Activated CD4-positive, alpha-beta memory T cell treated with anti-CD3 and anti-CD28 coated beads, Interleukin-2, amount 10 ng/mL, durations not matched to agents 7 days and 5 days (primary cell): ENCODE measurements around the gene FAM222B. TPM values are rescaled to one million over a fixed set of nuclear protein-coding genes. Genes with fewer than 3 reads are reported as not detected.

Experiments used
- CTCF ChIA-PET: fragments of 350-600 bp; sonication (Branson Sonifier 250); formaldehyde crosslinking; loops from one replicate; lab custom pipeline; 2021; ENCODE audit warnings: antibody characterized with exemption, inconsistent platforms; lab: Charles Lee
- POLR2A ChIA-PET: fragments of 350-600 bp; sonication (Branson Sonifier 250); formaldehyde crosslinking; loops from one replicate; lab custom pipeline; 2021; ENCODE audit warnings: antibody characterized with exemption; lab: Charles Lee
- DNase-seq: peaks from one replicate; pipeline ENCODE4 v3.0.0-alpha.2; 2020
- H3K27ac Mint-ChIP-seq: one replicate; pipeline ENCODE4 v1.8.0; 2021; ENCODE audit warnings: mild to moderate bottlenecking, mixed read lengths
- H3K27me3 Mint-ChIP-seq: one replicate; pipeline ENCODE4 v1.8.0; 2021; ENCODE audit warnings: mixed read lengths
- H3K36me3 Mint-ChIP-seq: one replicate; pipeline ENCODE4 v1.8.0; 2021; ENCODE audit warnings: low read depth, mixed read lengths
- H3K4me1 Mint-ChIP-seq: one replicate; pipeline ENCODE4 v1.8.0; 2021; ENCODE audit warnings: mixed read lengths
- H3K4me3 Mint-ChIP-seq: one replicate; pipeline ENCODE4 v1.8.0; 2021; ENCODE audit warnings: mild to moderate bottlenecking, mixed read lengths
- H3K9me3 Mint-ChIP-seq: one replicate; pipeline ENCODE4 v1.8.0; 2021; ENCODE audit warnings: mixed read lengths
- total RNA-seq, 2 experiments: library from RNA; stranded (reverse); gene quantifications; one replicate each; pipeline ENCODE4 v1.2.3, GENCODE V29; 2021

FAM222B gene
- total RNA-seq, 2 experiments from 2014 or later, result 15.5 to 17.1 TPM

DNA sequence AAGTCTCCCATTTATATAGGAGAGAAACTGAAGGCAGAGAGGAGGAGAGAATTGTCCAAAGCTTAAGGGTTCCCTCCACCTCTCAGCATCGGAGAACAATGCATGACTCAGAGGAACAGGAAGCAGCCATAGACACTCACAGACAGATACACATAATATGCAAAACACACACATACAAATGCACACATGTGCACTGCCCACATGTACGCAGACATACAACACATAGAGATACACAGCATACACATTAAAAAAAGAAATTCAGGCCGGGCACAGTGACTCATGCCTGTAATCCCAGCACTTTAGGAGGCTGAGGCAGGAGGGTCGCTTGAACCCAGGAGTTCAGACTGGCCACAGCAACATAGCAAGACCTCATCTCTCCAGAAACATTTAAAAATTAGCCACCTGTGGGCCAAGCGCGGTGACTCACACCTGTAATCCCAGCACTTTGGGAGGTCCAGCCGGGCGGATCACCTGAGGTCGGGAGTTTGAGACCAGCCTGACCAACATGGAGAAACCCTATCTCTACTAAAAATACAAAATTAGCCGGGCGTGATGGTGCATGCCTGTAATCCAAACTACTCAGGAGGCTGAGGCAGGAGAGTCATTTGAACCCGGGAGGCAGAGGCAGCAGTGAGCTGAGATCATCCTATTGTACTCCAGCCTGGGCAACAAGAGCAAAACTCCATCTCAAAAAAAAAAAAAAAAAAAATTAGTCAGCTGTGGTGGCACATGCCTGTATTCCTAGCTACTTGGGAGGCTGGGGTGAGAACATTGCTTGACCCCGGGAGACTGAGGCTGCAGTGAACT is 23.6 kb upstream of the FAM222B start:
- Mint-ChIP-seq H3K27me3 (no peaks in the 10 kb centered on the region), H3K9me3 (no peaks in the 10 kb centered on the region), H3K4me3 (no peak overlapping the region), H3K4me1 (peaks cover 13% of the 10 kb centered on the region), H3K27ac (peak overlapping the region; percentile 23), H3K36me3 (peaks cover 4% of the 10 kb centered on the region)
- ChIA-PET POLR2A (no interaction called here), CTCF (interaction anchor here (0.7 to 1.1 kb wide), 2 partner anchors 35 to 36 kb away, joined by 3 to 4 read pairs; partner anchors contain the start of gene DHRS13)
- DNase-seq, result no peak

DNA sequence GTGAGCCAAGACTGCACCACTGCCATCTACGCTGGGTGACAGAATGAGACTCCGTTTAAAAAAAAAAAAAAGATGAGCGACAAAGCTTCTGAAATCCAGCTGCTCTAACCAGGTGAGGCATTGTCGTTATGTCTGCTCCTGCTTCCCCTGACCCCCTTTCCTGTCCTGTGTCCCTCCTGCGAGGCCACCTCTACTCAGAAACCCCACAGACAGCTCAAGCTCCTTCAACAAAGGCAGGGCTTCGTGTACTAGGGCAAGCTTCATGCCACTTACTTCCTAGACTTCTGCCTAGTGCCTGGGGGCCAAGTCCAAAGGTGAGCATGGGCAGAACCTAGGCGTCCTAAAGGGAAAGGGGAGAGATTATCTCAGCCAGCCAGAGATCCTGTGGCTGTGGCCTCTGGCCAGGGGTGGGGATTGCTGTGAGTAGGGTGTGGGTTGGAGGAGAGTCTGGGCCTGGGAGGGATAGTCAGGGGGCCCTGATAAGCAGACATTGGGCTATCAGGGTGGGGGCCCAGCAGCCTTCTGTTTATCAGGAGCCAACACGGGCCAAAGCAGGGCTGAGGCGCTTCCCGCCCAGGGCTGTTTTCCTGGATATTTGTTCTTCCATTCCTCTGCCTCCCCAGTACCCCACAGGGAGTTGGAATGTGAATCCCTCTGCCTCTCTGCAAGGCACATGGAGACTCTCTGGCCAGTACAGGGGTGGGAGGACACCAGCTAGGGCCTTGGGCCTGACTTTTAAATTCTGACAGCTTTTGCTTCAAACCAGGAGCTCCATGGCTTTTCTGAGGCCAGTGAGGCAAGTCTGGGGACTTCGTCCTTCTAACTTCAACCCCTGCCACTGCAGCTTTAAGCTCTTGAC is 22.6 kb upstream of the FAM222B start:
- ChIA-PET CTCF (no interaction called here), POLR2A (interaction anchor here (1.2 kb wide), 1 partner anchor 11 kb away, joined by 3 read pairs; no protein-coding TSS in a partner anchor)
- H3K4me1 Mint-ChIP-seq, result peaks cover 9% of the 10 kb centered on the region

DNA sequence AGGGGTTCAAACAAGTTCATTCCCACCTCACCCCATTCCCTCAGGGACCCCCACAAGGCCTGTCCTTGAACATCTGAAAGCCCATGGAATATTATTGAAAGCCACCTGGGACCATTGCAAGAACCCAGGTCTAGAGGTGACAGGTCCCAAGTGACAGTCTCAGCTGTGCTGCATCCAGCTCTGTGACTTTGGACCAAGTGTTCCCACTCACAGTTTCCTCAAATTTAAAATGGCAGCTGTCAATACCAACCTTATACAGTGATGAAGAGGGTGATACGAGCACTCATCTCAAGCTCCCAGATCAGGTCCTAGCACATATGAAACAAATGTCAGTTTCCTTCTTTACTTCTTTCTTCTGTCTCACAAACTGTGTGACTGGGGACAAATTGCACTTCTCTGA is 21.4 kb upstream of the FAM222B start:
- ChIA-PET CTCF (no interaction called here), POLR2A (interaction anchor here (1.2 kb wide), 1 partner anchor 12 kb away, joined by 3 read pairs; no protein-coding TSS in a partner anchor)
- no peak overlapping the region for H3K27ac Mint-ChIP-seq
- no peaks in the 10 kb centered on the region for H3K27me3 Mint-ChIP-seq
- H3K4me3 Mint-ChIP-seq, result no peak overlapping the region
- H3K9me3 Mint-ChIP-seq, result no peaks in the 10 kb centered on the region
- H3K4me1 Mint-ChIP-seq, result peaks cover 9% of the 10 kb centered on the region
- no peak for DNase-seq
- H3K36me3 Mint-ChIP-seq, result peaks cover 13% of the 10 kb centered on the region

More for the DNA sequence above, 22.6 kb upstream of the FAM222B start:
- no peak overlapping the region for H3K27ac Mint-ChIP-seq
- no peaks in the 10 kb centered on the region for H3K9me3 Mint-ChIP-seq
- no peak for DNase-seq
- H3K27me3 Mint-ChIP-seq, result no peaks in the 10 kb centered on the region
- peaks cover 11% of the 10 kb centered on the region for H3K36me3 Mint-ChIP-seq
- H3K4me3 Mint-ChIP-seq, result no peak overlapping the region

- Mint-ChIP-seq H3K36me3 (peaks cover 26% of the 10 kb centered on the region), H3K27ac (no peak overlapping the region), H3K27me3 (no peaks in the 10 kb centered on the region), H3K4me3 (no peak overlapping the region), H3K4me1 (peaks cover 12% of the 10 kb centered on the region), H3K9me3 (no peaks in the 10 kb centered on the region)
- POLR2A ChIA-PET, result interaction anchor here (1.2 kb wide), 1 partner anchor 20 kb away, joined by 3 read pairs; no protein-coding TSS in a partner anchor
- CTCF ChIA-PET, result no interaction called here
- no peak for DNase-seq
Measured at GRCh38 chr17:28862561-28862960, 20.0 kb upstream of the FAM222B start.

DNA sequence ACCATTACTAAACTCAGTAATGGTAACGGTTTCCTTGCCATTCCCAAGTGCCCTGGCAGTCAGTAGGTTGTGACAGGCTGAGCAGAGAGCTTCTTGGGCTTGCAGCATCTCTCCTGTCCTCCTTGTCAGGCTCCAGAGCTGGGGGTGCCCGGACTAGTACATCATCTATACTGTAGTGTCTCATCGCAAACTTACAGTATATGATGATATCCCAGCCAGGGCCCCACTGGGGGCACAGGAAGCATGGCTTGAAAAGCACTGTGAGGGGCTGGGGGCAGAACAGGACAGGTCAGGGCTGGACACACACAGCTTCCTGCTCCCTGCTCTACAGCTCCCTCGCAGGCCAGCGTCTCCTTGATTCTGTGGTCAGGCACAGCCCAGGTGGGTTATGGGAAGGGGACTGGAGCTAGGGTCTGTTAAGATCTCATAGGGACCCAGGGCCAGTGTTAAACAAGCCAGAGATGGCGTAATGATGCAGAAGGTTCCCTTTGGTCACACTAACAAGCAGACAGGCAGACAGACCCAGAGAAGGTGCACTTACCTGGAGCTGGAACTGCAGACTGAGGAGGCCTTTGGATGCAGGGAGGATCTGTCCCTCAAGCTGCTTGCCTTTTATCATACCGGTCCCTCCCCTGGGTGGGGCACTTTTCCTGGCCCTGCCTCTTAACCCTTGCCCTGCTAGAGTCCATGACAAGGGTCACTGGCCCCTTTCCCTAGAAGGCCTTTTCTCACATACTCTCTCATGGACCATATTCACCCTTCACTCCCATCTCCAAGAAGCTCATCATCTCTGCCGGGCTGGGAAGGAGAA is 19.0 kb upstream of the FAM222B start:
- Mint-ChIP-seq H3K4me3 (no peak overlapping the region), H3K4me1 (peaks cover 14% of the 10 kb centered on the region), H3K27me3 (no peaks in the 10 kb centered on the region), H3K36me3 (peaks cover 31% of the 10 kb centered on the region), H3K27ac (no peak overlapping the region), H3K9me3 (no peaks in the 10 kb centered on the region)
- DNase-seq, result no peak
- CTCF ChIA-PET, result interaction anchor here (0.9 kb wide), 1 partner anchor 135 kb away, joined by 3 read pairs; no protein-coding TSS in a partner anchor
- POLR2A ChIA-PET, result interaction anchor here (1.1 to 1.2 kb wide), 2 partner anchors 19 to 21 kb away, joined by 3 read pairs; partner anchors contain the start of gene FAM222B

DNA sequence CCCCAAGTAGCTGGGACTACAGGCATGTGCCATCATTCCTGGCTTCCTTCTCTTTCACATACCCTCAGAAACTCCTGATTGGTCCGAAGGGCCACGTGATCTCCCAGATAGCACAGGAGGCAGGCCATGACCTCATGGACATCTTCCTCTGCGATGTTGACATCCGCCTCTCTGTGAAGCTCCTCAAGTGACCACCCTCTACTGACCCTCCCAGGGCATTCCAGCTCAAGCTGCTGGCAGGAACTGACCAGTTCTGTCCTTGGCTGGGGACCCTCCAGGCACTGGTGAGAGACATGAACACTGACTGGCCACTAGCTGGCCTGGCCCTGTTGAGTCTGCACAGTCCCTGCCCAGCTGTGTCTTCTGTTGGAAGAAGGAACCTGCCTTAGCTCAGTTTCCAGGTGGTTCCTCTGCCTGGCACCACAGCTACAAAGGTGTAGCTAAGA is 17.8 kb upstream of the FAM222B start:
- H3K9me3 Mint-ChIP-seq, result no peaks in the 10 kb centered on the region
- POLR2A ChIA-PET, result interaction anchor here (1.1 kb wide), 1 partner anchor 18 kb away, joined by 3 read pairs; the partner anchor contains the start of gene FAM222B
- H3K4me1 Mint-ChIP-seq, result peaks cover 14% of the 10 kb centered on the region
- no peak overlapping the region for H3K27ac Mint-ChIP-seq
- H3K27me3 Mint-ChIP-seq, result no peaks in the 10 kb centered on the region
- H3K36me3 Mint-ChIP-seq, result peaks cover 33% of the 10 kb centered on the region
- no peak for DNase-seq
- CTCF ChIA-PET, result interaction anchor here (0.9 kb wide), 1 partner anchor 133 kb away, joined by 3 read pairs; no protein-coding TSS in a partner anchor
- no peak overlapping the region for H3K4me3 Mint-ChIP-seq

GRCh38 chr17:28858801-28859355 is 16.3 kb upstream of the FAM222B start:
- no peaks in the 10 kb centered on the region for H3K27me3 Mint-ChIP-seq
- peaks cover 33% of the 10 kb centered on the region for H3K36me3 Mint-ChIP-seq
- no peak overlapping the region for H3K4me3 Mint-ChIP-seq
- no peak for DNase-seq
- POLR2A ChIA-PET, result interaction anchor here (0.9 to 1.7 kb wide), 5 partner anchors 13 to 58 kb away, joined by 3 to 6 read pairs (median 3); partner anchors contain the start of gene FAM222B
- CTCF ChIA-PET, result interaction anchor here (1.1 to 2.1 kb wide), 2 partner anchors 10 to 12 kb away, joined by 5 read pairs; no protein-coding TSS in a partner anchor
- peaks cover 26% of the 10 kb centered on the region for H3K4me1 Mint-ChIP-seq
- no peak overlapping the region for H3K27ac Mint-ChIP-seq
- no peaks in the 10 kb centered on the region for H3K9me3 Mint-ChIP-seq

DNA sequence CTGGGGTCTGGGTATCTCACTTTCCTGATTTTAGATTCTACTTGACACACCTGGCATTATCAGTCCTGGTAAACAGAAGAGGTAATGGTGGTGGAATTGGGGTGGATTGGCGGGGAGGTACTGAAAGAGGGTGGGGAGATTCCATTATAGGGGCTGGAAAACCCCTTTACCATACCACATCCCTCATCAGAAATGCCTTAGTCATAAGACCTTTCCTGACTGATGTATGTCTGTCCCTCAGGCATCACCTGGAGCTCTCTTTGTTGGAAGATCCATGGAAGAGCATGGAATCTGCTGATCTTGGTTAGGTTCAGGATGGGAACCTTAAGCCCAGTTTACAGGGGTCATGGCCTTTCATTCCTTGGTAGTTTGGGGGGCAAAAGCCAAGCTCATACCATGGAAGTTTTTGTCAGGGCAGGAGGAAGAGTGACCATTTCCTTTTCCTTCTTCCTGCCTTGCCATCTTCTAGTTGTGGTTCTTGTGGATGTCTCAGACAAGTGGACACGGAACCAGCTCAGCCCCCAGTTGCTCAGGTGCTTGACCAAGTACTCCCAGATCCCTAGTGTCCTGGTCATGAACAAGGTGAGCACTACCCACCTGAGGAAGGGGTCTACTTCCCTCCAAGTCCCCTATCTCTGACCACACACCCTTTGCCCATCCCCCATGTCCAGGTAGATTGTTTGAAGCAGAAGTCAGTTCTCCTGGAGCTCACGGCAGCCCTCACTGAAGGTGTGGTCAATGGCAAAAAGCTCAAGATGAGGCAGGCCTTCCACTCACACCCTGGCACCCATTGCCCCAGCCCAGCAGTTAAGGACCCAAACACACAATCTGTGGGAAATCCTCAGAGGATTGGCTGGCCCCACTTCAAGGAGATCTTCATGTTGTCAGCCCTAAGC is 15.6 kb upstream of the FAM222B start:
- ChIA-PET POLR2A (interaction anchor here (1.0 to 1.7 kb wide), 4 partner anchors 13 to 44 kb away, joined by 3 to 6 read pairs (median 4); partner anchors contain the start of gene FAM222B), CTCF (interaction anchor here (1.1 to 2.1 kb wide), 2 partner anchors 10 to 13 kb away, joined by 5 read pairs; no protein-coding TSS in a partner anchor)
- no peak for DNase-seq
- Mint-ChIP-seq H3K4me1 (peaks cover 30% of the 10 kb centered on the region), H3K9me3 (no peaks in the 10 kb centered on the region), H3K4me3 (peak overlapping the region; percentile 42), H3K36me3 (peaks cover 33% of the 10 kb centered on the region), H3K27ac (no peak overlapping the region), H3K27me3 (no peaks in the 10 kb centered on the region)

- peak overlapping the region; percentile 95 for H3K4me3 Mint-ChIP-seq
- H3K27me3 Mint-ChIP-seq, result no peaks in the 10 kb centered on the region
- H3K4me1 Mint-ChIP-seq, result peaks cover 30% of the 10 kb centered on the region
- H3K27ac Mint-ChIP-seq, result no peak overlapping the region
- H3K9me3 Mint-ChIP-seq, result no peaks in the 10 kb centered on the region
- DNase-seq, result no peak
- ChIA-PET POLR2A (interaction anchor here (1.0 to 1.8 kb wide), 3 partner anchors 14 to 42 kb away, joined by 4 to 9 read pairs (median 7); partner anchors contain the start of genes FAM222B and FLOT2), CTCF (interaction anchor here (0.6 to 1.5 kb wide), 4 partner anchors 36 to 129 kb away, joined by 3 to 4 read pairs (median 4); partner anchors contain the start of gene DHRS13)
- peaks cover 28% of the 10 kb centered on the region for H3K36me3 Mint-ChIP-seq
Measured at GRCh38 chr17:28856028-28856574, 13.5 kb upstream of the FAM222B start.

DNA sequence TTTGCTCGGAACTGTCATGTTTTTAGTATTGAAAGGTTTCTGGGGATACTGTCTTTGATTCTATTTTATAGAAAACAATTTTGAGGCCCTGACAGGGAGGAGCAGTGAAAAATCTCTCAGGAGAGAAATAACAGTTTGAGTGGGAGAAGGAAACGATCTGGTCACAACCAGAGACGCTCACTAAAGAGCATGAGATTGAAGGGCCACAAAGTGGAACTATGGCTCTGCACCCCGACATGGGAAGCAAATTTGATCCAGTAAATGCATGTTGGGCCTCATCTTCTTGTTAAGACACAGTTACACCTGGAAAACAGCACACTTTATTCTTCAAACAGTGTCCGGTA is 12.7 kb upstream of the FAM222B start:
- Mint-ChIP-seq H3K27ac (peak overlapping the region; percentile 78), H3K4me3 (peak overlapping the region; percentile 95), H3K9me3 (no peaks in the 10 kb centered on the region), H3K4me1 (peaks cover 30% of the 10 kb centered on the region), H3K36me3 (peaks cover 23% of the 10 kb centered on the region), H3K27me3 (no peaks in the 10 kb centered on the region)
- ChIA-PET CTCF (interaction anchor here (0.8 to 1.5 kb wide), 2 partner anchors 37 to 129 kb away, joined by 3 to 4 read pairs; no protein-coding TSS in a partner anchor), POLR2A (interaction anchor here (1.0 to 1.8 kb wide), 4 partner anchors 13 to 92 kb away, joined by 3 to 9 read pairs (median 6); partner anchors contain the start of genes FAM222B and FLOT2)
- DNase-seq, result no peak
